HG03039 (cell line): ENCODE data around the gene FUT8.
A peak's percentile ranks its signal among the peaks of the same experiment; 100 is the strongest.
"Not testable (repeated sequence)": the region's sequence is repeated elsewhere in the genome, so short reads cannot be mapped to it uniquely, and the experiment has no call there.

Experiments used
- ATAC-seq: cut with Tn5 transposase; IDR thresholded peaks from one replicate; pipeline ENCODE4 v1.9.1; 2021; ENCODE audit warnings: mild to moderate bottlenecking, moderate library complexity; ENCODE audit not compliant: unreplicated experiment

FUT8 gene

GRCh38 chr14:65696801-65697200 is 284.3 kb downstream of the FUT8 start:
- ATAC-seq = no peak

GRCh38 chr14:65703521-65703920 is 291.0 kb downstream of the FUT8 start:
- ATAC-seq = no peak

GRCh38 chr14:65703996-65704395 is 291.5 kb downstream of the FUT8 start:
- no peak for ATAC-seq

GRCh38 chr14:65704437-65704836 is 291.9 kb downstream of the FUT8 start:
- ATAC-seq = no peak

- peak; percentile 61 for ATAC-seq
These were observed 292.3 kb downstream of the FUT8 start for GRCh38 chr14:65704850-65705249.

- no peak for ATAC-seq
These were observed 297.0 kb downstream of the FUT8 start for GRCh38 chr14:65709576-65709975.

- ATAC-seq = not testable (repeated sequence)
These were observed 304.3 kb downstream of the FUT8 start for GRCh38 chr14:65716813-65717212.

GRCh38 chr14:65717384-65717915 is 304.9 kb downstream of the FUT8 start:
- not testable (repeated sequence) for ATAC-seq

GRCh38 chr14:65718629-65719028 is 306.1 kb downstream of the FUT8 start:
- no peak for ATAC-seq

- ATAC-seq = no peak
These were observed 307.6 kb downstream of the FUT8 start for GRCh38 chr14:65720171-65720570.

GRCh38 chr14:65720743-65721142 is 308.2 kb downstream of the FUT8 start:
- no peak for ATAC-seq

GRCh38 chr14:65723348-65723747 is 310.8 kb downstream of the FUT8 start:
- no peak for ATAC-seq

- no peak for ATAC-seq
These were observed 316.1 kb downstream of the FUT8 start for GRCh38 chr14:65728604-65729003.

- ATAC-seq = no peak
These were observed 317.0 kb downstream of the FUT8 start for GRCh38 chr14:65729566-65729965.

GRCh38 chr14:65731933-65732506 is 319.5 kb downstream of the FUT8 start:
- ATAC-seq = peak; percentile 95

GRCh38 chr14:65738339-65738738 is 325.8 kb downstream of the FUT8 start:
- no peak for ATAC-seq

- ATAC-seq = no peak
These were observed 333.1 kb downstream of the FUT8 start for GRCh38 chr14:65745396-65746190.

- ATAC-seq = no peak
These were observed 336.3 kb downstream of the FUT8 start for GRCh38 chr14:65748796-65749195.

GRCh38 chr14:65749287-65749686 is 336.8 kb downstream of the FUT8 start:
- ATAC-seq = no peak

GRCh38 chr14:65750906-65751305 is 338.4 kb downstream of the FUT8 start:
- ATAC-seq = no peak

- no peak for ATAC-seq
These were observed 339.0 kb downstream of the FUT8 start for GRCh38 chr14:65751510-65751909.

- ATAC-seq = no peak
These were observed 340.5 kb downstream of the FUT8 start for GRCh38 chr14:65753061-65753460.
